HT-29 (cell line): ENCODE results near the gene ZNF644. TPM values are rescaled to one million over a fixed set of nuclear protein-coding genes. Genes with fewer than 3 reads are reported as not detected.

ENCODE experiments used
- DNase-seq: peaks from one replicate; pipeline ENCODE4 v3.0.0-alpha.2; 2015; ENCODE audit warnings: low spot score
- total RNA-seq: library from RNA; depleted of rRNA; stranded (reverse); fragments of >200 nt; shearing (Covaris generic); gene quantifications from 2 replicates; pipeline ENCODE4 v1.2.3, GENCODE V29; 2014

ZNF644 gene
- total RNA-seq, 1 experiment from 2014 or later = 24.1 TPM

DNA sequence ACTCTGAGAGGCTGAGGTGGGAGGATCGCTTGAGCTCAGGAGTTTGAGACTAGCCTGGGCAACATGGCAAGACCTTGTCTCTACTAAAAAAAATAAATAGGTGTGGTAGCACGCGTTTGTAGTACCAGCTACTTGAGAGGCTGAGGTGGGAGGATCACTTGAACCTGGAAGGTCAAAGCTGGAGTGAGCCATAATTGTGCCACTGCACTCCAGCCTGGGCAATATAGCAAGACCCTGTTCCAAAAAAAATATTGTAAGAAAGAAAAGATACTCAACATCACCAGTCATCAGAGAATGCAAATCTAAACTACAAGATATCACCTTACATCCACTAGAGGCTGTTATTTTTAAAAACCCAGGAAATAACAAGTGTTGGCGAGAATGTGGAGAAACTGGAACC, 32.5 kb downstream of the ZNF644 start:
- DNase-seq = no peak

GRCh38 chr1:90987841-90988240, 34.0 kb downstream of the ZNF644 start:
- DNase-seq = no peak

- DNase-seq = no peak
Observed at GRCh38 chr1:90986953-90987352, 34.9 kb downstream of the ZNF644 start.

- DNase-seq = no peak
Observed at GRCh38 chr1:90977522-90977921, 44.3 kb downstream of the ZNF644 start.

- DNase-seq = no peak
Observed at GRCh38 chr1:90973897-90974798, 47.7 kb downstream of the ZNF644 start.

DNA sequence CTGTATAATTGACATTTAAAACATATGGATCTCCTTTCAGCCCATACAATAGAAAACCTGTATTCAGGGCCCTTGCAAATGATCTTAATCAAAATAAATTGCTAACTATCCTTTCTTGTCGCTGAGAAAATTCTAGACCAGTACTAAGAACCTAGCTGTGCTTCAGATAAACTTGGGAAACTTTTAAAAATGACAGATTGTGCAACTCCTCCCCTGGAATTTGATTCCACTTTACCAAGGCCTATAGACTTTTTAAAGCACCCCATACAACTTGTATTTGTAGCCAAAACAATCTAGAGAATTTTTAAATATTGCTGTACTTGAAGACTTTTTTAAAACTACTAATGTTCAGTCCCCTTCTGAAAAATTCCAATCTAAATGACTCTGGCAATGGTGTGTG, 51.6 kb downstream of the ZNF644 start:
- DNase-seq = no peak

DNA sequence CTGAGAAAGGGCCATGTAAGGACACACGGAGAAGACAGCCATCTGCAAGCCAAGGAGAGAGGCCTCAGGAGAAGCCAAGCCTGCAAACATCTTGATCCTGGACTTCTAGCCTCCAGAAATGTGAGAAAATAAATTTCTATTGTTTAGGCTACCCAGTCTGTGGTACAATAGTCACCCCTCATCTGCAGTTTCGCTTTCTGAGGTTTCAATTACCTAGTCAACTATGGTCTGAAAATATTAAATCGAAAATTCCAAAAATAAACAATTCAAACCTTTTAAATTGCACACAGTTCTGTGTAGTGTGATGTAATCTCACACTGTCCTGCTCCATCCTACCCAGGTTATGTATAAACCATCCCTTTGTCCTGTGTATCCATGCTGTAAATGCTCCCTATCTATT, 52.6 kb downstream of the ZNF644 start:
- no peak for DNase-seq

DNA sequence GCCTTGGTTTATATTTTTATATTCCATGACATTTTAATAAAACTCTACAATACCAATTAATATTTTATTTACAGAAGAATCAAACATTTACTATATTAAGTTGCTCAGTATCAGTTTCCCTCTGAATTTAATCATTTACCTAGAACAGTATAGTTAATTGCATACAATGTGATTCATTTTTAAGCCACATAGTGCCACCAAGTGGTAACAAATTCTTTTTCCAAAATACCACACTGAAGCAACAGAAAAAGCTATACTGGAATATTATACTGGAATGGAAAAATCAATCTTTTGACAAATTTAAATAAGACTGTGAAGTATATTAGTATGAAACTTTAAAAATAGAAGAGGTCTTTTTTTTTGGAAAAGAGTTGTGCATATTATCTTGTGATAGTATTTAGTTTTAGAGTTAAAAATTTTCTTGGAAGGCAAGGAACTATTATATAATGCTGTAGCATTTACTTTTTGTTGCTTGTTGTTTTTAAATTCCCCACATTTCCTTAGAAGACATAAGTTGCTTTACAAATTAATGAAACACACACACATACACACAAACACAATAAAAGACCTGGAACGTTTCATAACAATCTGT, 57.3 kb downstream of the ZNF644 start:
- DNase-seq = peak; percentile 57

- no peak for DNase-seq
Observed at GRCh38 chr1:90963651-90964050, 58.2 kb downstream of the ZNF644 start.

- DNase-seq = no peak
Observed at GRCh38 chr1:90963236-90963635, 58.6 kb downstream of the ZNF644 start.

DNA sequence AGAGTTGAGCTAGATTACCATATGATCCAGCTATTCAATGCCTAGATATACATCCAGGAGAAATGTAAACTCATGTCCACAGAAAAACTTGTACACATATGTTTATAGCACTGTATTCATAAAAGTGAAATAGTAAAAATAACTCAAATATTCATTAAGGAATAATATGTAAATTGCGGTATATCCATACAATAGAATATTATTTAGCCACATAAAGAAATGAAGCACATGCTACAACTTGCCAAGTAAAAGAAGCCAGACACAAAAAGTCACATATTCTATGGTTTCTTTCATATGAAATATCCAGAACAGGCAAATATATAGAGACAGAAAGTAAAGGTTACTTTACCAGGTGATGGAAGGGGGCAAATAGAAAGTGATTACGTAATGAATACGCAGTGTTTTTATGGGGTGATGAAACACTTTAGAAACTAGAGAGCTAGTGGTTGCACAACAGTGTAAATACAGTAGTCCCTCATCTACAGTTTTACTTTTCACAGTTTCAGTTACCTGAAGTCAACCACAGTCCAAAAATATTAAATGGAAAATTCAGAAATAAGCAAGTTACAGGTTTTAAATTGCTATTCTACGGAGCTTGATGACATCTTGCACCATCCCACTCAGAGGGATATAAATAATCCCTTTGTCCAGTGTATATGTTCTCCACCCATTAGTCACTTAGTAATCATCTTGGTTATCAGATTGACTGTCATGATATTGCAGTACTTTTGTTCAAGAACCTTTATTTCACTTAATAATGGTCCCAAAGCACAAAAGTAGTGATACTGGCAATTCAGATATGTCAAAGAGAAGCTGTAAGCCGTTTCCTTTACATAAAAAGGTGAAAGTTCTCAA, 62.3 kb downstream of the ZNF644 start:
- no peak for DNase-seq

DNA sequence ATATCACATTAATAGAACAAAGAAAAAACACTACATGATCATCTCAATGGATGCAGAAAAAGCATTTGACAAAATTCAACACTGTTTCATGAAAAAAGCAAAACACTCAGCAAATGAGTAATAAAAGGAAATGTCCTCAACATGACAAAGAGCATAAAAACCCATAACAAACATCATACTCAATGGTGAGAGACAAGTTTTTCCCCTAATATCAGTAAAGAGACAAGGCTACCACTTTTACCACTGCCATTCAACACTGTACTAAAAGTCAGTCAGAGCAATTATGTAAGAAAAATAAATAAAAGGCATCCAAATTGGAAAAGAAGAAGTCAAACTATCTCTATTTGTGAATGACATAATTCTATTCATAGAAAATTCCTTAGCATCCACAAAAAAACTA, 64.3 kb downstream of the ZNF644 start:
- no peak for DNase-seq

GRCh38 chr1:90955769-90956168, 66.1 kb downstream of the ZNF644 start:
- no peak for DNase-seq

DNA sequence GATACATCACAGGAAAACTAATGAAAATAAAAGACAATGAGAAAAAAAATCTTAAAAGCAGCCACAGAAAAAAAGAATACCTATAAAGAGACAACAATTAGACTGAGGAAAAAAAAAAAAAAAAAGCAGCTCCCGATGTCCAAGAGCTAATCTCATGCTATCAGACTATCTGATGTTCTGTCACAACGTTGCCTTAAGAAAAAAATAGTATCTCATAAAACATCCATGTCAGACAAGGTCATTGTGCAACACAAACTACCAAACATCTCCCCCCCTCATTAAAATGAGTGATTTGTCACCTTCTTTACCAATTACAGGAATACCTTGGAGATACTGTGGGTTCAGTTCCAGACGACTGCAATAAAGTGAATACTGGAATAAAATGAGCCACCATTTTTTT, 68.9 kb downstream of the ZNF644 start:
- DNase-seq = no peak

DNA sequence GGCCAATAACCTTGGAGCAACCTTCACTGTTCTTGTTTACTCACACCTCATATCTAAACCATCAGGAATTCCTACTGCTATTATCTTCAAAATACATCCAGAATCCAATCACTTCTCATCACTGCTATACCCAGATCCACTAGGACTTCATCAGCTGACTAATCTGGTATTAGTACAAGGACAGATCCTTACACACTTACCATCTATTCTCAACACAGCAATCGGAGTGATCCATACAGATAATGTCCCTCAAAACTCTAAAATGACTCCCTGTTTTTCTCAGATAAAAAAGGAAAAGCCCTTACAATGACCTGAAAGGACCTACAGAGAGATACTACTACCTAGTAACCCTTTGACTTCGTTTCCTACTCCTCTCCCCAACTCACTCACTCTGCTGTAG, 70.8 kb downstream of the ZNF644 start:
- no peak for DNase-seq

DNA sequence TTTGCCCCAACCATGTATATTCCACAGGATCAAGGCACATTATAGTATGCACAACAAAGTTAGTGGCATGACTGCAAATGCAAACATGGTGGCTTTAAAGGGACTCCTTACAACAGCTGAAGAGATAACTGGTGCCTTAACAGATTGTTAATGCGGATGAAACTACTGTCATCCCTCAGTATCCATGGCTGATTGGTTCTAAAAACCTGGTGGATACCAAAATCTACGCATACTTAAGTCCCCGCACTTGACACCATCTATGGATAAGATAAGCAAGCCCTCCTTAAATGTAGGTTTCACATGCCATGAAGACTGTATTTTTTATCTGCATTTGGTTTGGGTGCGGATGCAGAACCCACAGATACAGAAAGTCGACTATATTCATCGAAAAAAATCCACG, 73.5 kb downstream of the ZNF644 start:
- no peak for DNase-seq

- no peak for DNase-seq
Observed at GRCh38 chr1:90946630-90947029, 75.2 kb downstream of the ZNF644 start.

DNA sequence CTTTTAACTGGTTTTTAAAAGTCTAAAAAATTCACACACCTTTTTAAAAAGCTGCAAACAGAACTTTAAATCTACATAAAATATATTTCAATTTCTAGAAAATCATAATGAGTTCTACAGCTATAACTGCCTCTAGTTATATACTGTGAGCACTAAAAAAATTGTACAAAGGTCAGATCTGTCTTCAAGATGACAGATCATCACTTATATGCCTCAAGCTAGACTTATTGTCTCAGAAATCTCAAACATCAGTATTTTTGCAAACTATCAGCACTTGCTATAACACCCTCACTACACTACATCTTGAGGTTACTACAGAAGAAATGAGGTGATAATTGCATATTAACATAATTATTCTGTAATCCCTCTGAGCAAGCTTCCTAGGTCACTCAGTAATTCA, 76.5 kb downstream of the ZNF644 start:
- no peak for DNase-seq

DNA sequence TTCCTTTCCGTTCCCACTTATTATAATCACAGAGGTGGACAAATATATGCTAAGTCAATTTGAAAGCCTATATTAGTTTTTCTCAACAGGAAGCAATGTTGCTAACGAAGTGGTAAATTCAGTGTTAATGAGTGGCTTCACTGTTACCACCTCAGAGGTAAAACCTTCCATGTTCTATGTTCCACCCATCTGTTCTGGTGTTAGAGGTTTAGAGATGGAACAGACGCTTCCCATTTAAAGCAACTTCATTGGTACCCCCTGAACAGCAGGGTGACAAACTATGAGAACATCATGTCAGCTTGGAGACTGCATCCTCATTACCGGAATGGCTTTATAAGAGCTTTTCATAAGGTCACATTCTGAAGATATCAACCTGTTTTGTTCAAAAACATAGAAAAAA, 77.9 kb downstream of the ZNF644 start:
- DNase-seq = no peak

DNA sequence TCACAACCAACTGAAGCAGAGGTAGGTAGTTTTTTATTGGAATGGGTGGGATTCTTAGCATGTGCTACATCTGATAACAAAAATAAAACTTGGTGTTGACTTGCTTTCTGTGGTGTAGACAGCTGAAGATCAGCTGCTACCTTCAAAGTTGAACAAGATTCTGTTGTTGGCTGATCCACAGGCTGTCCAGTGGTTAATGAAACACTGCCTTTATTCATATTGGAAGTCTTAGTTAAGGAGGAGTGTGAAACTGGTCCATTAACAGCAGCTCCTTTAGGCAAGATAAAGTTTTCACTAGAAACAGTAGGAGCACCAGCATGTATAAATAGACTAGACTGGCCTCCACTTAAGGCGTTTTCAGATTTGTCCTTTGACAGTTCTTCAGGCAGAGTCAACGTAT, 81.1 kb downstream of the ZNF644 start:
- DNase-seq = no peak

GRCh38 chr1:90936731-90937130, 85.1 kb downstream of the ZNF644 start:
- no peak for DNase-seq

GRCh38 chr1:90936061-90936460, 85.8 kb downstream of the ZNF644 start:
- DNase-seq = no peak
